Spleen (tissue), 11 donors: ENCODE results near the gene HMGB4. TPM values are rescaled to one million over a fixed set of nuclear protein-coding genes. Genes with fewer than 3 reads are reported as not detected.

Experiments used
- DNase-seq: peaks from one replicate; pipeline ENCODE4 v3.0.0-alpha.2; 2020
- H3K27ac ChIP-seq, 8 donors: fragments of 200-600 bp; sonication (generic) in 7 of 8; 1 replicate in 4 of 8; 2 replicates in 4 of 8; pipeline versions ENCODE4 v1.5.0 to v1.8.0; 2016 to 2021; ENCODE audit warnings: inconsistent platforms in 4 of 8, mild to moderate bottlenecking in 4 of 8, moderate library complexity in 1 of 8
- H3K27me3 ChIP-seq, 7 donors: fragments of 200-600 bp; sonication (generic) in 6 of 7; replicated peaks in 1 of 7; 1 replicate in 4 of 7; 2 replicates in 3 of 7; pipeline versions ENCODE4 v1.5.0 to v1.8.0; 2016 to 2021; ENCODE audit warnings: inconsistent platforms in 3 of 7, mild to moderate bottlenecking in 1 of 7
- H3K36me3 ChIP-seq, 6 donors: fragments of 200-600 bp; sonication (generic) in 5 of 6; 1 replicate in 4 of 6; 2 replicates in 2 of 6; pipeline versions ENCODE4 v1.5.0 to v1.8.0; 2016 to 2021; ENCODE audit warnings: inconsistent platforms in 2 of 6
- H3K4me1 ChIP-seq, 6 donors: fragments of 200-600 bp; sonication (generic) in 5 of 6; 1 replicate in 3 of 6; 2 replicates in 3 of 6; pipeline versions ENCODE4 v1.5.0 to v1.8.0; 2016 to 2021; ENCODE audit warnings: inconsistent platforms in 3 of 6
- H3K4me3 ChIP-seq, 8 donors: fragments of 200-600 bp; sonication (generic) in 7 of 8; 1 replicate in 4 of 8; 2 replicates in 4 of 8; pipeline versions ENCODE4 v1.5.0 to v1.8.0; 2016 to 2021; ENCODE audit warnings: inconsistent platforms in 4 of 8, mild to moderate bottlenecking in 4 of 8, moderate library complexity in 2 of 8
- H3K9me3 ChIP-seq, 8 donors: fragments of 200-600 bp; sonication (generic) in 7 of 8; 1 replicate in 4 of 8; 2 replicates in 4 of 8; pipeline versions ENCODE4 v1.5.0 to v1.8.0; 2016 to 2021; ENCODE audit warnings: inconsistent platforms in 4 of 8
- POLR2A ChIP-seq, 3 donors: fragments of 450-650 bp; IDR thresholded peaks; one replicate each; pipeline ENCODE4 v1.5.1; 2017; ENCODE audit warnings: antibody characterized with exemption in 3 of 3, mild to moderate bottlenecking in 1 of 3
- POLR2AphosphoS5 ChIP-seq, 3 donors: sonication (generic); formaldehyde crosslinking; IDR thresholded peaks; one replicate each; pipeline ENCODE4 v1.5.1; 2017; ENCODE audit warnings: antibody characterized with exemption in 3 of 3
- WGBS, 5 donors: extraction: QIAGEN DNeasy Blood & Tissue Kit in 3 of 5; methylation state at CpG; one replicate each; pipeline versions ENCODE4 v1.1.5 to v1.1.7; 2013 to 2018; 5-methylcytosine and 5-hydroxymethylcytosine counted together
- intact Hi-C: fragments of 100-400 bp; cut with DNase I; formaldehyde crosslinking; loops from one replicate; pipeline ENCODE4 v1.15.0; 2023; ENCODE audit warnings: low total_unique reads
- polyA plus RNA-seq, 3 donors: library from polyadenylated mRNA; stranded (reverse); fragments of 200-250 nt; gene quantifications; one replicate each; pipeline ENCODE4 v1.2.1, GENCODE V29; 2013
- total RNA-seq, 7 donors: library from RNA; depleted of rRNA in 3 of 7; stranded (reverse); fragments of >200 nt in 3 of 7; fragmentation: NEBNext Ultra II Directional in 4 of 7; extraction: Animal tissue kit (Norgen Biotek cat#: 25700) in 4 of 7; gene quantifications; one replicate each; pipeline versions ENCODE4 v1.1.0 to v1.2.1, GENCODE V29; 2016 to 2021
- TF ChIP-seq, protein P1 (sequence below), 11 experiments: fragments of 200-600 bp in 7 of 11; fragments of 450-650 bp in 4 of 11; sonication (generic) in 4 of 11; IDR thresholded peaks in 8 of 11; conservative IDR thresholded peaks in 3 of 11; 1 replicate in 7 of 11; 2 replicates in 4 of 11; pipeline versions ENCODE4 v1.4.0 to v1.8.0; 2016 to 2021; ENCODE audit warnings: antibody characterized with exemption in 11 of 11, inconsistent platforms in 4 of 11, mild to moderate bottlenecking in 1 of 11
- donor health status: healthy with polysubstance abuse.
- donor health status: DM: no; HTN: no; CAD: no; lungs with moderate emphysema.
- donor health status: DM: no; HTN: no; CAD: no.
- donor health status: Bipolar disorder and iron deficiency.
- donor health status: healthy.
- donor health status: DM: no; HTN: no; CAD: no.
- donor health status: DM: yes; HTN: yes; CAD: no.

The HMGB4 gene
- total and polyA plus RNA-seq, 10 donors: not detected

DNA sequence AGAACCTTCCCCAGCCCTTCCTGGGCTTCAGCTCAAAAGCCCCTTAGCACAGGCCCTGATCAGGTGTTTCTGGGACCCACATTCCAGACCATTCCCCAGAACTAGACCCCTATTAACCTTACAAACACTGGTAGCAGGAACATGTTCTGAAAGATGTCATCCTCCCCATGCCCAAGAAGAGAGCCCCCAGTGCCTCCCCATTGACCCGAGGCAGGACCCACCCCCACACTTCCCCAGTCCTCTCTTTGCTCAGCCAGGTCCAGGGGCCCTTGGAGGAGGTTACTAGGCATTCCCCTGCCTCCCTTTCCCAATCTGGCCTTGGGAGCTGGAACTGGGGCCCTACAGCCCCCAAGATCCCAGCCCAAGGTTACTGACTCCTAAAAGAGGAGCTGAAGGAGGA, 38.9 kb upstream of the HMGB4 start:
- intact Hi-C loops: no loop called here
- TF ChIP-seq, protein P1, sequence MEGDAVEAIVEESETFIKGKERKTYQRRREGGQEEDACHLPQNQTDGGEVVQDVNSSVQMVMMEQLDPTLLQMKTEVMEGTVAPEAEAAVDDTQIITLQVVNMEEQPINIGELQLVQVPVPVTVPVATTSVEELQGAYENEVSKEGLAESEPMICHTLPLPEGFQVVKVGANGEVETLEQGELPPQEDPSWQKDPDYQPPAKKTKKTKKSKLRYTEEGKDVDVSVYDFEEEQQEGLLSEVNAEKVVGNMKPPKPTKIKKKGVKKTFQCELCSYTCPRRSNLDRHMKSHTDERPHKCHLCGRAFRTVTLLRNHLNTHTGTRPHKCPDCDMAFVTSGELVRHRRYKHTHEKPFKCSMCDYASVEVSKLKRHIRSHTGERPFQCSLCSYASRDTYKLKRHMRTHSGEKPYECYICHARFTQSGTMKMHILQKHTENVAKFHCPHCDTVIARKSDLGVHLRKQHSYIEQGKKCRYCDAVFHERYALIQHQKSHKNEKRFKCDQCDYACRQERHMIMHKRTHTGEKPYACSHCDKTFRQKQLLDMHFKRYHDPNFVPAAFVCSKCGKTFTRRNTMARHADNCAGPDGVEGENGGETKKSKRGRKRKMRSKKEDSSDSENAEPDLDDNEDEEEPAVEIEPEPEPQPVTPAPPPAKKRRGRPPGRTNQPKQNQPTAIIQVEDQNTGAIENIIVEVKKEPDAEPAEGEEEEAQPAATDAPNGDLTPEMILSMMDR (IDR thresholded peaks at IDR 0.05 in 8 of 11, conservative IDR thresholded peaks at IDR 0.05 in 3 of 11): no peak
- no peak for TF ChIP-seq POLR2AphosphoS5 (IDR thresholded peaks at IDR 0.05)
- no peak for TF ChIP-seq POLR2A (IDR thresholded peaks at IDR 0.05)
- WGBS, 5 donors: 60 to 82% (median 69%) methylated on average over 1 of the region's 1 CpG
- H3K4me1 ChIP-seq: no peaks in the 10 kb centered on the region
- no peak overlapping the region for H3K4me3 ChIP-seq
- peaks cover 0 to 12% (median 0%) of the 10 kb centered on the region in 8 donors for H3K9me3 ChIP-seq
- no peak overlapping the region for H3K27ac ChIP-seq
- H3K27me3 ChIP-seq: peaks cover 0 to 50% (median 0%) of the 10 kb centered on the region in 7 donors
- DNase-seq: no peak
- H3K36me3 ChIP-seq: no peaks in the 10 kb centered on the region

DNA sequence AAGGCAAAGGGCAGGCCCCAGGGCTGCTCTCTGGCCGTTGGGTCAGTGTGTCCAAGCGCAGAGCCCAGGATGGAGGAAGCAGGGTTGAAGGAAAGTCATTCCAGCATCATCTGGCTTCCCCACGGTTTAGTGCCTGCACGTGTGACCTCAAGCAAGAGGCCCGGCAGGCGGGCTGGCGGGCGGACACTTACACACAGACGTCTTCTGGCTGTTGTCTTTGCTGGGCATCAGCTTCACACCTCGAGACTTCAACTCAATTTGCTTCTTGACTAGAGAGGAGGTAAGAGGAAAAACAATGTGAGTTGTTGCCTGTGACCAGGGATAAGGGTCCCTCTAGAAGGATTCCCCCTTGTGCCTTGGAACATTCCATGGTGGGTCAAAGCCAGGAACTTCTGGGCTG, 38.4 kb upstream of the HMGB4 start:
- no peak overlapping the region for H3K4me3 ChIP-seq
- TF ChIP-seq POLR2A (IDR thresholded peaks at IDR 0.05) (no peak), POLR2AphosphoS5 (IDR thresholded peaks at IDR 0.05) (no peak)
- TF ChIP-seq, protein P1 (IDR thresholded peaks at IDR 0.05 in 8 of 11, conservative IDR thresholded peaks at IDR 0.05 in 3 of 11): no peak
- peaks cover 0 to 12% (median 0%) of the 10 kb centered on the region in 8 donors for H3K9me3 ChIP-seq
- no peak for DNase-seq
- H3K36me3 ChIP-seq: no peaks in the 10 kb centered on the region
- H3K27me3 ChIP-seq: peaks cover 0 to 50% (median 0%) of the 10 kb centered on the region in 7 donors
- intact Hi-C loops: no loop called here
- H3K4me1 ChIP-seq: no peaks in the 10 kb centered on the region
- H3K27ac ChIP-seq: no peak overlapping the region
- 70 to 89% (median 80%) methylated on average over 10 of the region's 10 CpGs for WGBS, 5 donors

DNA sequence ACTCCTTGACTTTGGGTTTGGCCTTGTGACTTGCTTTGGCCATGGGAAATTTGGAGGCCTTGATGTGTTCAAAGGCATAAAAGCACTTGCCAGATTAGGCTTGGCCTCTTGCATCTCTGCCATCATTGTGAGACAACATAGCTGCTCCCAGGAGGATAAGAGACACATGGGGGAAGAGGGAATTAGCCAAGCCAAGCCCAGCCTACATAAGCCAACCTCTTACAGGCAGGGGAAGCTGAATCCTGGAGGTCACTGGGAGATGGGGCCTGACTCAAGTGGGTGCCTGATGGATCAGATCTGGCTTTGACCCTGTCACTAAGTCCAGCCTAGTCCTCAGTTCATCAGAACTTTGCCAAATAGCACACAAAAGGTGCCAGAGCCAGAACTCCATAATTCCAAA, 37.6 kb upstream of the HMGB4 start:
- DNase-seq: no peak
- Histone ChIP-seq H3K4me1 (no peaks in the 10 kb centered on the region), H3K27me3 (peaks cover 0 to 48% (median 0%) of the 10 kb centered on the region in 7 donors), H3K9me3 (peaks cover 0 to 12% (median 0%) of the 10 kb centered on the region in 8 donors), H3K27ac (no peak overlapping the region), H3K4me3 (no peak overlapping the region), H3K36me3 (no peaks in the 10 kb centered on the region)
- TF ChIP-seq POLR2AphosphoS5 (IDR thresholded peaks at IDR 0.05) (no peak), POLR2A (IDR thresholded peaks at IDR 0.05) (no peak)
- TF ChIP-seq, protein P1 (IDR thresholded peaks at IDR 0.05 in 8 of 11, conservative IDR thresholded peaks at IDR 0.05 in 3 of 11): no peak
- intact Hi-C loops: no loop called here

DNA sequence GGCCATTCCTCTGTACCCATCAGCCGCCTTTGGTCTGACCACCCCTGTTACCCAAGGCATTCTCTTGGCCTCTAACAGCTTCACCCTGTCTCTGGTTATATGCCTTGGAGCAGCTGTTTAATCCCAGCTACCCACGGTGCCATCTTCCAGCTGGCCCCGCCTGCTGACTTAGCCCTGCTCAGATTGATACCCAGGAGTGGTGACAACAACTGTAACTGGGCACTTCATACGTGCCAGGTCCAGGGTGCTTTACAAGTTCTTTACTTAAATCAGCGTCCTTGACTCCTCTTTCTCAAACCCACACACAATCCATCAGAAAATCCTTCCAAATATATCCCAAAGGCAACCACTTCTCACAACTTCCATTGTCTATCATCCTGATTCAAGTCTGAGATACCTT, 37.2 kb upstream of the HMGB4 start:
- WGBS, 5 donors: 80 to 88% (median 86%) methylated on average over 5 of the region's 5 CpGs
- H3K36me3 ChIP-seq: no peaks in the 10 kb centered on the region
- intact Hi-C loops: no loop called here
- H3K4me3 ChIP-seq: no peak overlapping the region
- H3K27me3 ChIP-seq: peaks cover 0 to 44% (median 0%) of the 10 kb centered on the region in 7 donors
- no peak for TF ChIP-seq POLR2AphosphoS5 (IDR thresholded peaks at IDR 0.05)
- TF ChIP-seq, protein P1 (IDR thresholded peaks at IDR 0.05 in 8 of 11, conservative IDR thresholded peaks at IDR 0.05 in 3 of 11): no peak
- no peak for TF ChIP-seq POLR2A (IDR thresholded peaks at IDR 0.05)
- peaks cover 0 to 12% (median 0%) of the 10 kb centered on the region in 8 donors for H3K9me3 ChIP-seq
- H3K4me1 ChIP-seq: no peaks in the 10 kb centered on the region
- no peak for DNase-seq
- no peak overlapping the region for H3K27ac ChIP-seq
